ENCODE results near the gene SNUPN.
"Not testable (repeated sequence)": the region's sequence is repeated elsewhere in the genome, so short reads cannot be mapped to it uniquely, and the experiment has no call there.

GRCh38 chr15:75582943-75583342 is 42.6 kb downstream of the SNUPN start:
- not testable (repeated sequence) for TF ChIP-seq CTCF (IDR thresholded peaks at IDR 0.05 in 4 of 5, conservative IDR thresholded peaks at IDR 0.05 in 1 of 5); POLR2A (IDR thresholded peaks at IDR 0.05)

Measured in gastrocnemius medialis (tissue), 4 donors.